ENCODE results near the gene XYLT2.

- TF ChIP-seq CTCF (conservative IDR thresholded peaks at IDR 0.05) (no peak), ZFX (IDR thresholded peaks at IDR 0.05) (no peak)
These were observed 9.4 kb downstream of the XYLT2 start for GRCh38 chr17:50355336-50355700.

All from C4-2B (cell line).